K562 (cell line): ENCODE results near the gene CCDC85B. TPM values are rescaled to one million over a fixed set of nuclear protein-coding genes. Genes with fewer than 3 reads are reported as not detected.

ENCODE experiments used
- CAMTA2 ChIP-seq: fragments of 250-450 bp; sonication (Bioruptor Pico); conservative IDR thresholded peaks from 2 replicates; pipeline ENCODE4 v1.5.1; 2022
- CTBP1 ChIP-seq: fragments of 450-650 bp; IDR thresholded peaks from 2 replicates; pipeline ENCODE4 v1.6.1; 2016; ENCODE audit warnings: borderline replicate concordance
- DLX4 ChIP-seq: fragments of 250-450 bp; sonication (Bioruptor Pico); IDR thresholded peaks from 2 replicates; pipeline ENCODE4 v1.6.1; 2021; ENCODE audit warnings: mild to moderate bottlenecking
- NCOA1 ChIP-seq: fragments of 450-650 bp; IDR thresholded peaks from 2 replicates; pipeline ENCODE4 v1.6.1; 2016; ENCODE audit warnings: low read depth
- RBM15 ChIP-seq: fragments of 200-400 bp; formaldehyde crosslinking; IDR thresholded peaks from 2 replicates; pipeline ENCODE4 v1.6.1; 2018; ENCODE audit warnings: mild to moderate bottlenecking, low read length, moderate library complexity; ENCODE audit not compliant: insufficient read depth
- REST ChIP-seq, 2 experiments: fragments of 450-650 bp; formaldehyde crosslinking in 1 of 2; IDR thresholded peaks; 2 replicates each; pipeline versions ENCODE4 v1.4.0 to v1.6.1; 2014 to 2020; ENCODE audit warnings: mild to moderate bottlenecking in 2 of 2, borderline replicate concordance in 1 of 2, low read depth in 1 of 2
- SIRT6 ChIP-seq: IDR thresholded peaks from one replicate; pipeline ENCODE4 v1.6.1; 2012; ENCODE audit warnings: low read depth, mild to moderate bottlenecking, control low read depth, inconsistent platforms, low read length, moderate library complexity
- SLC30A9 ChIP-seq: fragments of 250-450 bp; sonication (Bioruptor Pico); IDR thresholded peaks from 2 replicates; pipeline ENCODE4 v1.8.0; 2022; ENCODE audit warnings: mild to moderate bottlenecking, moderate library complexity
- SP1 ChIP-seq: sonication (generic); formaldehyde crosslinking; IDR thresholded peaks from 2 replicates; pipeline ENCODE4 v1.8.1; 2022; ENCODE audit warnings: mild to moderate bottlenecking, missing genetic modification reagents
- STAT6 ChIP-seq: sonication (generic); formaldehyde crosslinking; IDR thresholded peaks from 2 replicates; pipeline ENCODE4 v1.8.1; 2023; ENCODE audit warnings: mild to moderate bottlenecking, missing genetic modification reagents
- TRIM25 ChIP-seq: fragments of 450-650 bp; IDR thresholded peaks from 2 replicates; pipeline ENCODE4 v1.7.0; 2016; ENCODE audit warnings: borderline replicate concordance
- TSC22D4 ChIP-seq: fragments of 450-650 bp; IDR thresholded peaks from 2 replicates; pipeline ENCODE4 v1.6.1; 2016; ENCODE audit warnings: missing genetic modification characterization, missing biosample characterization, control low read depth
- YBX1 ChIP-seq: fragments of 450-650 bp; IDR thresholded peaks from 2 replicates; pipeline ENCODE4 v1.7.1; 2016; ENCODE audit warnings: mild to moderate bottlenecking
- ZNF165 ChIP-seq: fragments of 250-450 bp; sonication (Bioruptor Pico); IDR thresholded peaks from 2 replicates; pipeline ENCODE4 v1.4.0; 2020; ENCODE audit warnings: borderline replicate concordance
- ZNF24 ChIP-seq: fragments of 450-650 bp; IDR thresholded peaks from 2 replicates; pipeline ENCODE4 v1.6.1; 2016
- polyA plus RNA-seq, 8 experiments: library from polyadenylated mRNA; depleted of rRNA in 4 of 8; stranded (reverse) in 5 of 8; unstranded in 3 of 8; fragments of >200 nt; fragmentation: Nextera tagmentation in 2 of 8; fragmentation: Illumina TruSeq in 1 of 8; extraction: Ambion mirVana in 2 of 8; extraction: Trizol in 1 of 8; gene quantifications; 2 replicates each; pipeline versions ENCODE4 v1.2.1 to v1.2.3, GENCODE V29; 2011 to 2014; ENCODE audit warnings: inconsistent platforms in 1 of 8, missing spikeins in 1 of 8
- total RNA-seq, 7 experiments: library from RNA; depleted of rRNA in 6 of 7; stranded (reverse); fragments of >200 nt in 6 of 7; fragmentation: Illumina TruSeq in 2 of 7; extraction: Trizol in 2 of 7; gene quantifications; 2 replicates each; pipeline versions ENCODE4 v1.2.1 to v1.2.3, GENCODE V29; 2011 to 2021; ENCODE audit warnings: low replicate concordance in 1 of 7

The CCDC85B gene
- total and polyA plus RNA-seq, 9 of the 15 experiments (the other 6 are each of a cell fraction or from before 2014, with no cell fraction given): 0.14 to 138 (median 6.2) TPM

GRCh38 chr11:65900125-65900898 lies 9.8 kb downstream of the CCDC85B start, which contains the start of gene FOSL1 (continued):
- TF ChIP-seq TRIM25 (no peak), RBM15 (no peak), REST (IDR thresholded peaks at IDR 0.05; ENCODE audit: borderline replicate concordance) (no peak), REST (CRISPR knock-in tag; IDR thresholded peaks at IDR 0.05; ENCODE audit: low read depth) (0 out of 2 replicates have a peak, but pooled peaks have one; percentile 26), CTBP1 (peak; percentile 90), CAMTA2 (no peak), NCOA1 (no peak), STAT6 (CRISPR knock-in tag) (no peak), SIRT6 (no peak), TSC22D4 (no peak), SP1 (peak; percentile 89), YBX1 (no peak), ZNF165 (no peak), SLC30A9 (CRISPR knock-in tag) (no peak), ZNF24 (no peak), DLX4 (CRISPR knock-in tag) (no peak)
